Psoas muscle (tissue), 8 donors: ENCODE measurements around the gene GPR132. TPM values are rescaled to one million over a fixed set of nuclear protein-coding genes. Genes with fewer than 3 reads are reported as not detected.

Experiments used
- ATAC-seq, 4 donors: fragments of 200-7000 bp; cut with Tn5 transposase; one replicate each; pipeline ENCODE4 v1.9.1; 2020; ENCODE audit warnings: moderate library complexity in 3 of 4, mild to moderate bottlenecking in 2 of 4
- DNase-seq, 2 donors: peaks; one replicate each; pipeline ENCODE4 v3.0.0-alpha.2; 2020
- H3K27ac ChIP-seq: fragments of 200-600 bp; one replicate; pipeline ENCODE4 v1.8.0; 2022
- H3K27me3 ChIP-seq, 3 donors: fragments of 200-600 bp in 1 of 3; one replicate each; pipeline versions ENCODE4 v1.6.1 to v1.8.0; 2013 to 2022; ENCODE audit warnings: low read length in 2 of 3, mild to moderate bottlenecking in 2 of 3, moderate library complexity in 1 of 3; ENCODE audit not compliant: insufficient read depth in 3 of 3
- H3K36me3 ChIP-seq, 2 donors: fragments of 200-600 bp in 1 of 2; one replicate each; pipeline versions ENCODE4 v1.6.1 to v1.8.0; 2013 to 2022; ENCODE audit warnings: low read depth in 1 of 2, mild to moderate bottlenecking in 1 of 2, moderate library complexity in 1 of 2; ENCODE audit not compliant: insufficient read depth in 1 of 2
- H3K4me1 ChIP-seq: fragments of 200-600 bp; one replicate; pipeline ENCODE4 v1.8.0; 2022
- H3K4me3 ChIP-seq: fragments of 200-600 bp; one replicate; pipeline ENCODE4 v1.8.0; 2022; ENCODE audit warnings: mild to moderate bottlenecking
- H3K9me3 ChIP-seq: fragments of 200-600 bp; one replicate; pipeline ENCODE4 v1.8.0; 2022
- WGBS, 3 donors: extraction: QIAGEN DNeasy Blood & Tissue Kit; methylation state at CpG; one replicate each; pipeline versions ENCODE4 v1.1.6 to v1.1.7; 2013; 5-methylcytosine and 5-hydroxymethylcytosine counted together
- intact Hi-C, 2 donors: fragments of 100-400 bp; cut with DNase I; formaldehyde crosslinking; loops; one replicate each; pipeline versions ENCODE4 v1.11.0 to v1.14.2; 2022
- polyA plus RNA-seq, 3 donors: library from polyadenylated mRNA; stranded (reverse); fragments of 200-250 nt; gene quantifications; one replicate each; pipeline ENCODE4 v1.2.3, GENCODE V29; 2013
- total RNA-seq, 4 donors: library from RNA; stranded (reverse); fragmentation: NEBNext Ultra II Directional in 2 of 4; extraction: Animal tissue kit (Norgen Biotek cat#: 25700) in 2 of 4; gene quantifications; one replicate each; pipeline versions ENCODE4 v1.2.1 to v1.2.4, GENCODE V29; 2021 to 2023
- TF ChIP-seq, protein P1 (sequence below): fragments of 200-600 bp; IDR thresholded peaks from one replicate; pipeline ENCODE4 v1.8.0; 2022; ENCODE audit warnings: antibody characterized with exemption
- donor health status: healthy with polysubstance abuse.
- donor health status: DM: no; HTN: no; CAD: no; lungs with moderate emphysema.
- donor health status: Bipolar disorder and iron deficiency.
- donor health status: healthy.
- donor health status: DM: yes; HTN: yes; CAD: no.
- donor health status: DM: no; HTN: no; CAD: no.
- donor health status: DM: no; HTN: no; CAD: no.
- donor health status: DM: yes; HTN: yes; CAD: no.

Gene GPR132
- total and polyA plus RNA-seq, 7 donors, result 0.08 to 0.60 (median 0.34) TPM

DNA sequence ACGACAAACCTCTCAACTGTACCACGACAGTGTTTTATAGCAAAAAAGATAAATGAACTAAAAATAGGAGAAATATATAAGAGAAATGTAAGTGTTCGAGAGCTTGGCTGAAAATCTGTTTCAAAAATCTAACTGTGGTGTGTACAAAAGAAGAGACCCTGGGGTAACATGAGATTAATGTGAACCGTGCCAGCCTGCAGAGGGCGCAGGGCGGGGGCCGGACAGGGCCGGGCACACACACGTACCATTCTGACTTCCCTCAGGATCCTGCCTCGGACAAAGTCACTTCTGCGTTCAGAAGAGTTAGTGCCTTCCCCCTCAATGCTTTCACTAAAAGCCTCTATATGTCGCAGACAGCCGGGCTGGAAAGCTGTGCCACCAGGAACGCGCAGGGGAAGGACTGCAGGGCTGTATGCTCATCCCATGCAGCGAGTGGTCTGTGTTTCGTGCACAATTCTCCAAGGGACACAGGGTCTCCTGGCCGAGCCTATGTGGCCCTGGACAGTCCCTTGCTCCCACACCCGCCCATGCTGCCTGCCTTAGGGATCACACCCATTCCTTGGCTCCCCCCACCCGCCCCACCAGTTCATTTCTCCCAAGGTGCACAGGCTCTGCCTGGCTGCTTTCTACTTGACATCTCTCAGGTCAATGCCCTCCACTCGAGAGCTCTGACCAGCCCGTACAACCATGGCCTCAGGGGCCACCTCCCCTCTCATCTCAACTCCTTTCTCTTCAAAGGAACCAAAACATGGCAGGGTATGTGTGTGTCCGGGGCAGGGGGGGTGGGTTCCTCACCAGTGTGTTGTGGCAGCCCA is 52.9 kb downstream of the GPR132 start:
- H3K9me3 ChIP-seq, result no peaks in the 10 kb centered on the region
- ATAC-seq (peak; percentile 59 to 88 (median 76)), DNase-seq (no peak)
- peaks cover 0 to 17% of the 10 kb centered on the region in 2 donors for H3K36me3 ChIP-seq
- no peaks in the 10 kb centered on the region for H3K27me3 ChIP-seq
- 48 to 57% (median 55%) methylated on average over 23 of the region's 23 CpGs for WGBS, 3 donors
- no peak overlapping the region for H3K27ac ChIP-seq
- intact Hi-C loops, result no loop called here
- H3K4me1 ChIP-seq, result no peaks in the 10 kb centered on the region
- TF ChIP-seq, protein P1, sequence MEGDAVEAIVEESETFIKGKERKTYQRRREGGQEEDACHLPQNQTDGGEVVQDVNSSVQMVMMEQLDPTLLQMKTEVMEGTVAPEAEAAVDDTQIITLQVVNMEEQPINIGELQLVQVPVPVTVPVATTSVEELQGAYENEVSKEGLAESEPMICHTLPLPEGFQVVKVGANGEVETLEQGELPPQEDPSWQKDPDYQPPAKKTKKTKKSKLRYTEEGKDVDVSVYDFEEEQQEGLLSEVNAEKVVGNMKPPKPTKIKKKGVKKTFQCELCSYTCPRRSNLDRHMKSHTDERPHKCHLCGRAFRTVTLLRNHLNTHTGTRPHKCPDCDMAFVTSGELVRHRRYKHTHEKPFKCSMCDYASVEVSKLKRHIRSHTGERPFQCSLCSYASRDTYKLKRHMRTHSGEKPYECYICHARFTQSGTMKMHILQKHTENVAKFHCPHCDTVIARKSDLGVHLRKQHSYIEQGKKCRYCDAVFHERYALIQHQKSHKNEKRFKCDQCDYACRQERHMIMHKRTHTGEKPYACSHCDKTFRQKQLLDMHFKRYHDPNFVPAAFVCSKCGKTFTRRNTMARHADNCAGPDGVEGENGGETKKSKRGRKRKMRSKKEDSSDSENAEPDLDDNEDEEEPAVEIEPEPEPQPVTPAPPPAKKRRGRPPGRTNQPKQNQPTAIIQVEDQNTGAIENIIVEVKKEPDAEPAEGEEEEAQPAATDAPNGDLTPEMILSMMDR, result peak; percentile 46
- H3K4me3 ChIP-seq, result no peak overlapping the region

DNA sequence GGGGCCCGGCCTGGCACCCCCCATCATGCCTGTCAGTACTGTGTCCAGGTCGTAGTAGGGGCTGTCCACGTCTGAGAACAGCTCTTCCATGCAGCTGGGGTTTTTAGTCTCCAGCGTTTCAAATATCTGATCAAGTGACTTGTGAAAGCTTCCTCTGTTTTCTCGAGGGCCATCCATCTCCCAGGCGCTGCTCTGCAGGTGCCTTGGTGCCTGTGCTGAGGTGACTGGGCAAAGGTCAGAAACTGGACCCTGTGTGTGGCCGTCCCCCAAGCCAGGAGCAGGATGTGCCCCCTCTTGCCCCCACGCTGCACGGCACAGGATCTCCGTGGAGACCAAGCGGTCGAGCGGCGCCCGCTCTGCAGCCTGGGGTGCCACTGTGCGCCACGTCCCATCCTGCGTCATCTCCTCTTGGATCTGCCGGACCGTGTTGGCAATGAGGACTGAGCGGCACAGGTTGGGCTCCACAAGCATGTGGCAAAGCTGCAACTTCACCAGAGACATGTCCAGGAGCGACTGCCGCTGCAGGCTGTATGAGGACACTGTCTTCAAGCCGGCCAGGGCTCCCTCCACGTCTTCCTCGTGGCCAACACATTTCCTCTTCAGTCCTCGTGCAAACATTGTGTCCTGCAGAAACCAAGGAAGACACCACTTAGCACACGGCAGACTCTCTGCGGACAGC is 53.8 kb downstream of the GPR132 start:
- intact Hi-C loops, result no loop called here
- H3K9me3 ChIP-seq, result no peaks in the 10 kb centered on the region
- no peaks in the 10 kb centered on the region for H3K4me1 ChIP-seq
- no peaks in the 10 kb centered on the region for H3K27me3 ChIP-seq
- DNase-seq (no peak), ATAC-seq (no peak)
- no peak overlapping the region for H3K4me3 ChIP-seq
- H3K27ac ChIP-seq, result no peak overlapping the region
- 84 to 86% (median 85%) methylated on average over 29 of the region's 29 CpGs for WGBS, 3 donors
- H3K36me3 ChIP-seq, result peaks cover 0 to 17% of the 10 kb centered on the region in 2 donors
- TF ChIP-seq, protein P1, result no peak

- H3K27ac ChIP-seq, result no peak overlapping the region
- DNase-seq (no peak), ATAC-seq (no peak)
- 77 to 88% (median 87%) methylated on average over 16 to 17 of the region's 17 CpGs for WGBS, 3 donors
- intact Hi-C loops, result no loop called here
- TF ChIP-seq, protein P1, result no peak
- no peaks in the 10 kb centered on the region for H3K9me3 ChIP-seq
- no peaks in the 10 kb centered on the region for H3K4me1 ChIP-seq
- H3K4me3 ChIP-seq, result no peak overlapping the region
- H3K36me3 ChIP-seq, result peaks cover 0 to 17% of the 10 kb centered on the region in 2 donors
- H3K27me3 ChIP-seq, result no peaks in the 10 kb centered on the region
Observed at GRCh38 chr14:105010891-105011291, 54.3 kb downstream of the GPR132 start.

DNA sequence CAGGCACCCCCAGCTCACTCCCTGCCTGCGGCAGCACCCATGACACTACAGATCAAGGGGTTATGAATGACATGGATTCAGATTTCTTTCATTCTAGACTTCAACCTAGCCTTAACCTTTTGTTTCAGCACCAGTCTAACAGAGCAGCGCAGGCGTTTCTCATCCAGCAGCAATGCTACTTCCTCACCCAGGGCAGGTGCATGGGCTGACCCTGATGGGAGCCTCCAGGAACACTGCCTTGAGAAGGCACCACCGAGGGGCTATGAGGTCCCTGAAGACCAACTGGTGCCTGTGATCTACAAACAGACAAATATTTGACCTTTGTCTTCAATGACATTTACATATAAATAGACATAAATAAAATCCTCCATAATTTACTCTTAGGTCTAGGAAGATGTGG is 55.1 kb downstream of the GPR132 start:
- Histone ChIP-seq H3K27me3 (no peaks in the 10 kb centered on the region), H3K27ac (no peak overlapping the region), H3K4me1 (no peaks in the 10 kb centered on the region), H3K36me3 (peaks cover 0 to 17% of the 10 kb centered on the region in 2 donors), H3K9me3 (no peaks in the 10 kb centered on the region), H3K4me3 (no peak overlapping the region)
- intact Hi-C loops, result no loop called here
- TF ChIP-seq, protein P1, result no peak
- ATAC-seq (no peak), DNase-seq (no peak)
- 78 to 85% (median 82%) methylated on average over 4 of the region's 4 CpGs for WGBS, 3 donors
